Left colon (tissue), 2 donors: ENCODE data around the gene ERAL1. TPM values are rescaled to one million over a fixed set of nuclear protein-coding genes. Genes with fewer than 3 reads are reported as not detected.
"Not testable (repeated sequence)": the region's sequence is repeated elsewhere in the genome, so short reads cannot be mapped to it uniquely, and the experiment has no call there.

ENCODE experiments used
- ATAC-seq: fragments of 200-7000 bp; cut with Tn5 transposase; one replicate; pipeline ENCODE4 v1.9.1; 2020; ENCODE audit warnings: mild to moderate bottlenecking, moderate library complexity
- DNase-seq, 2 donors: peaks; one replicate each; pipeline ENCODE4 v3.0.0-alpha.2; 2020
- intact Hi-C, 2 donors: fragments of 100-400 bp; cut with DNase I in 1 of 2; cut with micrococcal nuclease in 1 of 2; formaldehyde crosslinking; loops; one replicate each; pipeline versions ENCODE4 v1.11.2 to v1.14.0; 2022; cut with DNase I, micrococcal nuclease
- total RNA-seq, 2 donors: library from RNA; stranded (reverse); fragmentation: NEBNext Ultra II Directional; extraction: Animal tissue kit (Norgen Biotek cat#: 25700); gene quantifications; one replicate each; pipeline ENCODE4 v1.2.1, GENCODE V29; 2021
- donor health status: DM: no; HTN: no; CAD: no.
- donor health status: DM: yes; HTN: yes; CAD: no.

ERAL1 gene
- total RNA-seq, 2 donors from 2014 or later, result 30.8 to 33.9 TPM

- ATAC-seq, DNase-seq, intact Hi-C loops: not testable (repeated sequence)
These were observed 8.1 kb upstream of the ERAL1 start for GRCh38 chr17:28846699-28847098.

- intact Hi-C loops, result not testable (repeated sequence)
- DNase-seq (peak in 1 of 2 donors; percentile 68), ATAC-seq (peak; percentile 74)
These were observed 6.1 kb upstream of the ERAL1 start for GRCh38 chr17:28848667-28849066.

DNA sequence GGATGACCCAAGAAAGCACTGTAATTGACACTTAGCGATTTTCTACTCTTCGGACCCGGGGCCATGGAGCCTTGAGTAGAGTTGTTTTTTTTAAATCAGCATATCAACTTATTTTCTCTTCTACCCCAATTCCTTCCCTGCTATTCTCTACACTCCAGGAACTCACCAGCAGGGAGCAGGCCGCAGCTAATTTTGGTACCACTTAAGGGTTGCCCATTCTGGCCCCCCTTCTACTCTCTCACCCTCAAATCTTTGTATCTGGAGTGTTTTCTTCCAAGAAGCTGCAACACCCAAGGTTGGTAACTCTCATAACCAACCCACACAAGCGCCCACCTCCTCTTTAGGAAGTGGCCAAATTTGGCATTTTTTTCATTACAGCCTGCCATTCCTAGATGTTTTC, 5.5 kb upstream of the ERAL1 start:
- ATAC-seq, result no peak
- no peak for DNase-seq
- intact Hi-C loops, result no loop called here

GRCh38 chr17:28853295-28853694, 1.5 kb upstream of the ERAL1 start:
- intact Hi-C loops, result no loop called here
- DNase-seq, result no peak
- ATAC-seq, result no peak

DNA sequence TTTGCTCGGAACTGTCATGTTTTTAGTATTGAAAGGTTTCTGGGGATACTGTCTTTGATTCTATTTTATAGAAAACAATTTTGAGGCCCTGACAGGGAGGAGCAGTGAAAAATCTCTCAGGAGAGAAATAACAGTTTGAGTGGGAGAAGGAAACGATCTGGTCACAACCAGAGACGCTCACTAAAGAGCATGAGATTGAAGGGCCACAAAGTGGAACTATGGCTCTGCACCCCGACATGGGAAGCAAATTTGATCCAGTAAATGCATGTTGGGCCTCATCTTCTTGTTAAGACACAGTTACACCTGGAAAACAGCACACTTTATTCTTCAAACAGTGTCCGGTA, 492 bp downstream of the ERAL1 start:
- no peak for ATAC-seq
- no peak for DNase-seq
- intact Hi-C loops, result no loop called here

DNA sequence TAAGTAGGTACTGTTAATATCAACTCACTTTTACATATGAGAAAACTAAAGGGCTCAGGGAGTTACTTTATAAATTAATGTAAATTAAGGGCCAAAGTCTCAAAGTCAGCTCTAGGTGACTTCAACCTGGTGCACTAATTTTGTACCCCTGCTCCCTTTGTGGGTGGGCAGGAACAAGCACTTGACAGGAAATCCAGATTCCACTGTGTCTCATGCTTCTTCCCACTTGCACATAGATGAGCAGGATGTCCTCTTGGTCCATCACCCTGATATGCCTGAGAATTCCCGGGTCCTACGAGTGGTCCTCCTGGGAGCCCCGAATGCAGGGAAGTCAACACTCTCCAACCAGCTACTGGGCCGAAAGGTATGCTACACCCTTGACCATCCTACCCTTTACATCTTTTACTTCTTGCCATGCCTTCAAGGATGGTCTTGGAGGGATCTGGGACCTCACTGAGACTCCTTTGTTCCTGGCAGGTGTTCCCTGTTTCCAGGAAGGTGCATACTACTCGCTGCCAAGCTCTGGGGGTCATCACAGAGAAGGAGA, 1.3 kb downstream of the ERAL1 start:
- intact Hi-C loops, result no loop called here
- DNase-seq (no peak), ATAC-seq (no peak)

DNA sequence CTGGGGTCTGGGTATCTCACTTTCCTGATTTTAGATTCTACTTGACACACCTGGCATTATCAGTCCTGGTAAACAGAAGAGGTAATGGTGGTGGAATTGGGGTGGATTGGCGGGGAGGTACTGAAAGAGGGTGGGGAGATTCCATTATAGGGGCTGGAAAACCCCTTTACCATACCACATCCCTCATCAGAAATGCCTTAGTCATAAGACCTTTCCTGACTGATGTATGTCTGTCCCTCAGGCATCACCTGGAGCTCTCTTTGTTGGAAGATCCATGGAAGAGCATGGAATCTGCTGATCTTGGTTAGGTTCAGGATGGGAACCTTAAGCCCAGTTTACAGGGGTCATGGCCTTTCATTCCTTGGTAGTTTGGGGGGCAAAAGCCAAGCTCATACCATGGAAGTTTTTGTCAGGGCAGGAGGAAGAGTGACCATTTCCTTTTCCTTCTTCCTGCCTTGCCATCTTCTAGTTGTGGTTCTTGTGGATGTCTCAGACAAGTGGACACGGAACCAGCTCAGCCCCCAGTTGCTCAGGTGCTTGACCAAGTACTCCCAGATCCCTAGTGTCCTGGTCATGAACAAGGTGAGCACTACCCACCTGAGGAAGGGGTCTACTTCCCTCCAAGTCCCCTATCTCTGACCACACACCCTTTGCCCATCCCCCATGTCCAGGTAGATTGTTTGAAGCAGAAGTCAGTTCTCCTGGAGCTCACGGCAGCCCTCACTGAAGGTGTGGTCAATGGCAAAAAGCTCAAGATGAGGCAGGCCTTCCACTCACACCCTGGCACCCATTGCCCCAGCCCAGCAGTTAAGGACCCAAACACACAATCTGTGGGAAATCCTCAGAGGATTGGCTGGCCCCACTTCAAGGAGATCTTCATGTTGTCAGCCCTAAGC, 3.3 kb downstream of the ERAL1 start:
- intact Hi-C loops, result no loop called here
- ATAC-seq (no peak), DNase-seq (no peak)

GRCh38 chr17:28858801-28859355, 4.1 kb downstream of the ERAL1 start:
- no peak for ATAC-seq
- no peak for DNase-seq
- intact Hi-C loops, result no loop called here

GRCh38 chr17:28860363-28860808, 5.6 kb downstream of the ERAL1 start:
- ATAC-seq, result no peak
- DNase-seq, result no peak
- intact Hi-C loops, result no loop called here

DNA sequence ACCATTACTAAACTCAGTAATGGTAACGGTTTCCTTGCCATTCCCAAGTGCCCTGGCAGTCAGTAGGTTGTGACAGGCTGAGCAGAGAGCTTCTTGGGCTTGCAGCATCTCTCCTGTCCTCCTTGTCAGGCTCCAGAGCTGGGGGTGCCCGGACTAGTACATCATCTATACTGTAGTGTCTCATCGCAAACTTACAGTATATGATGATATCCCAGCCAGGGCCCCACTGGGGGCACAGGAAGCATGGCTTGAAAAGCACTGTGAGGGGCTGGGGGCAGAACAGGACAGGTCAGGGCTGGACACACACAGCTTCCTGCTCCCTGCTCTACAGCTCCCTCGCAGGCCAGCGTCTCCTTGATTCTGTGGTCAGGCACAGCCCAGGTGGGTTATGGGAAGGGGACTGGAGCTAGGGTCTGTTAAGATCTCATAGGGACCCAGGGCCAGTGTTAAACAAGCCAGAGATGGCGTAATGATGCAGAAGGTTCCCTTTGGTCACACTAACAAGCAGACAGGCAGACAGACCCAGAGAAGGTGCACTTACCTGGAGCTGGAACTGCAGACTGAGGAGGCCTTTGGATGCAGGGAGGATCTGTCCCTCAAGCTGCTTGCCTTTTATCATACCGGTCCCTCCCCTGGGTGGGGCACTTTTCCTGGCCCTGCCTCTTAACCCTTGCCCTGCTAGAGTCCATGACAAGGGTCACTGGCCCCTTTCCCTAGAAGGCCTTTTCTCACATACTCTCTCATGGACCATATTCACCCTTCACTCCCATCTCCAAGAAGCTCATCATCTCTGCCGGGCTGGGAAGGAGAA, 6.8 kb downstream of the ERAL1 start:
- peak; percentile 33 for ATAC-seq
- DNase-seq, result no peak
- intact Hi-C loops, result no loop called here

GRCh38 chr17:28862561-28862960, 7.7 kb downstream of the ERAL1 start:
- intact Hi-C loops, result no loop called here
- DNase-seq (no peak), ATAC-seq (no peak)

GRCh38 chr17:28863953-28864352, 9.1 kb downstream of the ERAL1 start:
- ATAC-seq, result no peak
- no peak for DNase-seq

GRCh38 chr17:28864991-28865849, 10.4 kb downstream of the ERAL1 start:
- DNase-seq (peak; percentile 74 to 79), ATAC-seq (peak; percentile 95)
- intact Hi-C loops, result no loop called here

More at GRCh38 chr17:28863953-28864352, 9.1 kb downstream of the ERAL1 start:
- intact Hi-C loops, result no loop called here

DNA sequence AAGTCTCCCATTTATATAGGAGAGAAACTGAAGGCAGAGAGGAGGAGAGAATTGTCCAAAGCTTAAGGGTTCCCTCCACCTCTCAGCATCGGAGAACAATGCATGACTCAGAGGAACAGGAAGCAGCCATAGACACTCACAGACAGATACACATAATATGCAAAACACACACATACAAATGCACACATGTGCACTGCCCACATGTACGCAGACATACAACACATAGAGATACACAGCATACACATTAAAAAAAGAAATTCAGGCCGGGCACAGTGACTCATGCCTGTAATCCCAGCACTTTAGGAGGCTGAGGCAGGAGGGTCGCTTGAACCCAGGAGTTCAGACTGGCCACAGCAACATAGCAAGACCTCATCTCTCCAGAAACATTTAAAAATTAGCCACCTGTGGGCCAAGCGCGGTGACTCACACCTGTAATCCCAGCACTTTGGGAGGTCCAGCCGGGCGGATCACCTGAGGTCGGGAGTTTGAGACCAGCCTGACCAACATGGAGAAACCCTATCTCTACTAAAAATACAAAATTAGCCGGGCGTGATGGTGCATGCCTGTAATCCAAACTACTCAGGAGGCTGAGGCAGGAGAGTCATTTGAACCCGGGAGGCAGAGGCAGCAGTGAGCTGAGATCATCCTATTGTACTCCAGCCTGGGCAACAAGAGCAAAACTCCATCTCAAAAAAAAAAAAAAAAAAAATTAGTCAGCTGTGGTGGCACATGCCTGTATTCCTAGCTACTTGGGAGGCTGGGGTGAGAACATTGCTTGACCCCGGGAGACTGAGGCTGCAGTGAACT, 11.3 kb downstream of the ERAL1 start:
- DNase-seq, result no peak
- ATAC-seq, result peak; percentile 47
- intact Hi-C loops, result no loop called here

GRCh38 chr17:28867276-28867675, 12.5 kb downstream of the ERAL1 start:
- DNase-seq, result no peak
- intact Hi-C loops, result no loop called here
- ATAC-seq, result no peak

DNA sequence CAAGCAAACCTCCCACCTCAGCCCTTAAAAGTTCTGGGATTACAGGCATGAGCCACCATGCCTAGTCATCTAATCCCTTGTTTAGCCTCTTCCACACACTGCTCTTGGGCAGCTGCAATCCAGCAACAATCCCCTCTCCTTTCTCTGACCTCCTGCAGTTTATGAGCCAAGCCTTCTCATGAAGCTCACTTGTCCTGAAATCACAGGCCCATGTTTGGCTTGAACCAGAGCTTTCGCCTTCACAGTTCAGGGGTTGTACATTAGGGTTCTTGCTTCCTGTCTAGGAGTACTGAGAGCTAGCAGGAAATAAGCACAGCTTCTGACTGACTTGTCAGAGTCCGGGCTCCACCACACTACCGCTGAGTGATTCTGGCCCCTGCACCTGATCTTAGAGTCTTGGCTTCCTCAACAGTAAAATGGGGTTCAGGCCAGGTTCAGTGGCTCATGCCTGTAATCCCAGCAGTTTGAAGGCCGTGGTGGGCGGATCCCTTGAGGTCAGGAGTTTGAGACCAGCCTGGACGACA, 16.3 kb downstream of the ERAL1 start:
- no peak for DNase-seq
- intact Hi-C loops, result no loop called here
- ATAC-seq, result no peak

- DNase-seq (no peak), ATAC-seq (no peak)
- intact Hi-C loops, result no loop called here
These were observed 19.0 kb downstream of the ERAL1 start for GRCh38 chr17:28873839-28874238.

DNA sequence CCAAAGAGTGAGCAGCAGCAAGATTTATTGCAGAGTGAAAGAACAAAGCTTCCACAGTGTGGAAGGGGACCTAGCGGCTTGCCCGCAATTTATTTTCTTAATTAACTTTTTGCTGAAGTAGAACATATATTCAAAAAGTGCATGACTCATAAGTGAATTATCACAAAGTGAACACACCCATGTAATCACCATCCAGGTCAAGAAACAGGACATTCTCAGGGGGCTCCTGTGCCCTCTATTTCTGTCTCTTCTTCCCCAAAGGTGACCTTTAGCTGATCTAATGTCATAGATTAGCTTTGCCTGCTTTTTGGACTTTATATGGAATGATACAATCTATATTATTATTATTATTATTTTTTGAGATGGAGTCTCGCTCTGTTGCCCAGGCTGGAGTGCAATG, 19.9 kb downstream of the ERAL1 start:
- intact Hi-C loops, result no loop called here
- no peak for DNase-seq
- ATAC-seq, result no peak
